Pons (tissue), 1 donor: ENCODE results near the gene TRIM67.
"Not testable (repeated sequence)": the region's sequence is repeated elsewhere in the genome, so short reads cannot be mapped to it uniquely, and the experiment has no call there.

ENCODE experiments used
- DNase-seq: peaks from one replicate; pipeline ENCODE4 v3.0.0-alpha.2; 2016; ENCODE audit warnings: low spot score

The TRIM67 gene

GRCh38 chr1:231203259-231204057 lies 41.6 kb downstream of the TRIM67 start:
- DNase-seq, result no peak

- DNase-seq, result peak; percentile 44
Measured at GRCh38 chr1:231206856-231207255, 45.0 kb downstream of the TRIM67 start.

GRCh38 chr1:231207437-231207836 lies 45.6 kb downstream of the TRIM67 start:
- DNase-seq, result no peak

- no peak for DNase-seq
Measured at GRCh38 chr1:231208980-231209379, 47.1 kb downstream of the TRIM67 start.

GRCh38 chr1:231209531-231209930 lies 47.7 kb downstream of the TRIM67 start:
- DNase-seq, result no peak

GRCh38 chr1:231210126-231210525 lies 48.3 kb downstream of the TRIM67 start:
- DNase-seq, result no peak

- DNase-seq, result peak; percentile 76
Measured at GRCh38 chr1:231211005-231211857, 49.4 kb downstream of the TRIM67 start.

GRCh38 chr1:231212301-231212700 lies 50.4 kb downstream of the TRIM67 start:
- not testable (repeated sequence) for DNase-seq

- no peak for DNase-seq
Measured at GRCh38 chr1:231213831-231214573, 52.1 kb downstream of the TRIM67 start.

GRCh38 chr1:231214918-231215680 lies 53.2 kb downstream of the TRIM67 start:
- no peak for DNase-seq

- no peak for DNase-seq
Measured at GRCh38 chr1:231215681-231216385, 54.0 kb downstream of the TRIM67 start.

- DNase-seq, result no peak
Measured at GRCh38 chr1:231216498-231216897, 54.6 kb downstream of the TRIM67 start.

- no peak for DNase-seq
Measured at GRCh38 chr1:231217056-231217455, 55.2 kb downstream of the TRIM67 start.

GRCh38 chr1:231218078-231218477 lies 56.2 kb downstream of the TRIM67 start:
- no peak for DNase-seq

GRCh38 chr1:231219422-231220401 lies 57.9 kb downstream of the TRIM67 start:
- DNase-seq, result no peak

- DNase-seq, result no peak
Measured at GRCh38 chr1:231220801-231221200, 58.9 kb downstream of the TRIM67 start.

GRCh38 chr1:231226156-231226555 lies 64.3 kb downstream of the TRIM67 start:
- no peak for DNase-seq

- DNase-seq, result no peak
Measured at GRCh38 chr1:231231511-231231910, 69.7 kb downstream of the TRIM67 start.

GRCh38 chr1:231232870-231233734 lies 71.2 kb downstream of the TRIM67 start:
- no peak for DNase-seq
